Stimulated activated naive CD8-positive, alpha-beta T cell treated with anti-CD3 and anti-CD28 coated beads, Interleukin-15, Interleukin-2, amounts not matched to agents 100 ng/mL and 50 ng/mL, for 24 hours (primary cell): ENCODE measurements around the gene STARD13.

Source experiments
- H3K27ac Mint-ChIP-seq: one replicate; pipeline ENCODE4 v1.8.0; 2021; ENCODE audit warnings: mild to moderate bottlenecking, mixed read lengths
- H3K27me3 Mint-ChIP-seq: one replicate; pipeline ENCODE4 v1.8.0; 2021; ENCODE audit warnings: mixed read lengths
- H3K36me3 Mint-ChIP-seq: one replicate; pipeline ENCODE4 v1.8.0; 2021; ENCODE audit warnings: low read depth, mixed read lengths
- H3K4me1 Mint-ChIP-seq: one replicate; pipeline ENCODE4 v1.8.0; 2021; ENCODE audit warnings: low read depth, mixed read lengths
- H3K4me3 Mint-ChIP-seq: one replicate; pipeline ENCODE4 v1.8.0; 2021; ENCODE audit warnings: mild to moderate bottlenecking, mixed read lengths
- H3K9me3 Mint-ChIP-seq: one replicate; pipeline ENCODE4 v1.8.0; 2021; ENCODE audit warnings: mixed read lengths

The STARD13 gene

DNA sequence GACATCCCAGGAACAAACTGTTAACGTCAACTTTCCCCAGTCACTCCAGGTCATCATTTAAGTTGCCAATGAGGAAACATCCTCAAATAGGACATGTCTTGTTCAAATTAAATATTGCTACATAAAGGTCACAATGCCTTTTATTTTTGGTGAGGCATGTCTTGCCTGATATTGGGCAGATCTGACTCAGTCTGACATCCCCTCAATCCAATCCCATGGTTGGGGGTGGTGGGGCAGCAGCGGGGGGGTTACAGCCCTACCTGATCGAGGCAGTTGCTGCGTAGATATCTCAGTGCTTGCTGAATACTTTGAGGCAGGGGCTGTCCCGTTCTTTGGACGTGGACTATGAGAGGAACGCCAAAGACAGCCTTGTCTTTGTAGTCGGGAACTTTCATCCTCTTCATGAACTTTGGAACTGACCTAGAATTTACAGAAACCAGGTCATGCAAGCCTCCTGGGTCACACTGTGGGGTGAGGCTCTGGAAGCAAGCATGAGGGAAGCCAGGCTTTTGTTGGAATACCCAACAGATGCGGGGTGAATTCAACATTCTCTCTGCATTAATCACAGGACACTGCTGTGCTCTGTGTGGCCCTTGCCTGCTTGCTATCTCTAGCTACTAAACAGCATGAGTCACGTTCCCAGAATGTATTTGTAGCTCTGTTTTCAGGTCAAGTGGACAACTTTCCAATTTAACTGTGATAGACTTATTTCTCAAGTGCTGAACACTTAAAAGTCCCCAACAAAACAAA, 159.6 kb downstream of the STARD13 start:
- Mint-ChIP-seq H3K9me3 (no peaks in the 10 kb centered on the region), H3K27ac (no peak overlapping the region), H3K4me3 (no peak overlapping the region), H3K36me3 (no peaks in the 10 kb centered on the region), H3K4me1 (no peaks in the 10 kb centered on the region), H3K27me3 (peaks cover 3% of the 10 kb centered on the region)

DNA sequence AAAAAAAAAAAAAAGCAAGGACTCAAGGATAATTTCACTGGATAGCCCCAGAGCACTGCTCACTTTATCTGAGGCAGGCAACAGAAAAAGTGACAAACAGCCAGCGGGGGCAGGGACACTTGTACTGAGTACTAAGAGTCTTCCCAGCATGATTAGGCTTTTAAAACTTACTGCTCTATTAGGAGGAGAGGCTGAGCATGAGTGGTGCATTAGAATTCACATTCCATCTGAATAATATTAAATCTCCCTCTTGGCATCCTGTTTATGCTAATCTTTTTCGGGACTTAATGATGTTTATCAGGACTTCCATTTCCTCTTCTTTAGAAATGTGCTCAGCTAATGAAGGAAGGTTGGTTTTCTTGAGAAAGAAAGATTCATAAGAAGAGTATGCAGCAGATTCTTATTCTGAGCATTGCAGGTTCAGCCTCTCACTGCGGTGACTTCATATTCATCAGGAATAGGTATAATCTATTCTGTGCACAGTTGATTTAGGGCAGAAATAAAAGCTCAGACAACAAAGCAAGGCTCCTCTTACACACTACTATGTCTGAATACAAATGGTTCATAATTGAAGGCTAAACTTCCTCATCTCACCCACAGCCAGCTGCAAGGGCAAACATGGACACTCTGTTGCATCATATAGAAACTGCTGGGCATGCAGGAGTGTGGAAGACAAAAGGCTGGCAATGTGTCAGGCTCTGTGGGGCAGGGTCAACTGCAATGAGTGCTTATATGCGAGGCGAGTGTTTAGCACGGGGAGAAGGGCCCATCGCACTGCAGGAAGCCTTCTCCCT, 162.3 kb downstream of the STARD13 start:
- Mint-ChIP-seq H3K4me1 (no peaks in the 10 kb centered on the region), H3K4me3 (no peak overlapping the region), H3K27ac (no peak overlapping the region), H3K36me3 (no peaks in the 10 kb centered on the region), H3K9me3 (no peaks in the 10 kb centered on the region), H3K27me3 (peaks cover 3% of the 10 kb centered on the region)

DNA sequence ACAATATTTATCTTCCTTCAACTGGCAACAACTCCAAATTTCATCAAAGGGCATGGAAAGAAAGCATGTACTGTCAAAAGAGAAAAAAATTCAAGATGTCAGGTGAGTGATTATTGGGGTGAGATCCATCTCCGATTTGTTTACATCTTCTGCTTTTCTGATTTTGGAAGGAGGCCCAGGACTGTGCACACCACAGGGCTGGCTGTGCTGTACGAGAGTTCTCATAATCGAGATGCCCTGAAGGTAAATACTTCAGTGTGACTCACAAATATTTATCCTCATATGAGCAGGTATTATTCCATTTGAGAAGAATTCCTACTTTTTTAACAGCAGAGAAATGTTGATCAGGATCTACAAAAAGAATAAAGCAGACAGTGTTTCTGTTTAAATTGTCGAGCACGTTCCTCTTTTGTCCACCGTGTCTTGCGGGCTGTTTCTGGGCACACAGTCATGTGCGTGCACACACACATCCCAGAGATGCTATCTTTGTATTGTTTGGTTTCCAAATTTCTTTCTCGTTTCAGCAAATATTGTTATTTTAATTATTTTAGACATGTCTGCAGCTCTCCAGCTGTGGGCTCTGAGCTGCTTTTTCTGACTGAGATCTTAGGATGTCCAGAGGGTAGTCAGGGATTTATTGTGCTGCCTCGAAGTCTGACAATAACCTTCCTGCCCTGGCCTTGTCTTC, 165.6 kb downstream of the STARD13 start:
- H3K27me3 Mint-ChIP-seq, result peaks cover 3% of the 10 kb centered on the region
- H3K4me3 Mint-ChIP-seq, result no peak overlapping the region
- H3K9me3 Mint-ChIP-seq, result no peaks in the 10 kb centered on the region
- no peaks in the 10 kb centered on the region for H3K36me3 Mint-ChIP-seq
- no peaks in the 10 kb centered on the region for H3K4me1 Mint-ChIP-seq
- H3K27ac Mint-ChIP-seq, result no peak overlapping the region

DNA sequence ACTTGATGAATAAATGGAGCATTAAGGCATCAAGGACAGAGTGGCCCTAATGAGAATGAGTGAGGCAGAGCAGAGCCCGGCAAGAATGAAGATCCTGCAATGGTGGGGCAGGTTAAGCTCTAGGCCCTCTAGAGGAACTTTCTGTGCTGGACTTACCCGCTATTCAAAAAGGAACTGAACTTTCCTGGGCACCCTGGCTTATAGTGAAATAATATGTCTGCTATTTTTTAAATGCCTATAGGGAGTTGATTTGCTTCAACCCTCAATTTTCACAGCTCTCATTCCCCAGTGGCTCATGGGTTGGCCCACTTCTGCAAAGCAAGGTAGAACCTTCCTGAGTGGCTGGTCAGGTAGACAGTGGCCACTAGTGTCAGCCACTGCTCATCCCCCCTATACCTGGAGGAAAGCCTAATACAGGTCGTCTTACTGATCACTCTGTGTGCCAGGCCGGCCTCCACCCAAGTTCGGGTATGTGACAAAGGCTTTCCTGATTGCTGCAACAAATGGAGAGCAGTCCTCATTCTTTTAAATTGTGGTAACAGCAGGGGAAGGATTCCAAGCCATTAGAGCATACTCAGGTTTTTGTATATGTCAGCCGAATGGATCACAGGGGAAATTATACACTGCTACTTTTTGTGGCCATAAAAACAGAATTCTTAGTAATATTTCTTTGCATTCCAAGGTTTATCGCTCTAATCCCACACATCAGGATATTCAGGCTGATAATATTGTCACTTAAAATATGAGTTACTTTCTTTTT, 166.4 kb downstream of the STARD13 start:
- Mint-ChIP-seq H3K4me1 (no peaks in the 10 kb centered on the region), H3K9me3 (no peaks in the 10 kb centered on the region), H3K27ac (no peak overlapping the region), H3K27me3 (peaks cover 3% of the 10 kb centered on the region), H3K4me3 (no peak overlapping the region), H3K36me3 (no peaks in the 10 kb centered on the region)

DNA sequence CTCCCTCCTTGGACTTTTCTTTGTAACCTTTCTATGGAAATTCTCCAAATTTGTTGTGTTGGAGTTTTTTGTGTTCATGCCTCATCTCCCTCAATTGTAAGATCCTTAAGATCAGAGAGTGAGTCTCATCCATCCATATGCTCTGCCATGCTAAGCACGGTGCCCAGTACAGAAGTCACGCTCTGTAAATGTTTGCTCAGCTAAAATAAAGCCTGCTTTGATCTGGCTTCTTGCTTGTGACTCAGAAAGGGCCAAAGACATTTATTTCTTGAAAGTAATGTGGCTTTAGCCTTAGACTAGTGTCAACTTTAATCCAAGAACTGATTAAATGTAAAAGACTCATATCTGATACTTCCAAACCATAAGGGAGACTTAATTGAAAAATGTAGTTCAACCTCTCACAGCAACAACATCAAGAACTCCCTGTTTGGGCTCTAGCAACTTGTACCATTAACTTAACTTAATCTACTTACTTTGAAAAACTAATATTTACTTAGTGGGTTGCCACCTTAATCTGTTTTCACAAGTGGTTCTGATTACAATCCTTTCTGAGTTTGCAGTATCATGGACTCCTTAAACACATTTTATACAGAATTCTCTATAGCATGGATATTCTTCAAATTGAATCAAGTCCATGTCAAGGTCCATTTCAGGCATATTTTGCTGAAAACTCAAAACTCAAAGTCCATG, 169.1 kb downstream of the STARD13 start:
- Mint-ChIP-seq H3K4me1 (no peaks in the 10 kb centered on the region), H3K9me3 (no peaks in the 10 kb centered on the region), H3K27me3 (peaks cover 5% of the 10 kb centered on the region)

DNA sequence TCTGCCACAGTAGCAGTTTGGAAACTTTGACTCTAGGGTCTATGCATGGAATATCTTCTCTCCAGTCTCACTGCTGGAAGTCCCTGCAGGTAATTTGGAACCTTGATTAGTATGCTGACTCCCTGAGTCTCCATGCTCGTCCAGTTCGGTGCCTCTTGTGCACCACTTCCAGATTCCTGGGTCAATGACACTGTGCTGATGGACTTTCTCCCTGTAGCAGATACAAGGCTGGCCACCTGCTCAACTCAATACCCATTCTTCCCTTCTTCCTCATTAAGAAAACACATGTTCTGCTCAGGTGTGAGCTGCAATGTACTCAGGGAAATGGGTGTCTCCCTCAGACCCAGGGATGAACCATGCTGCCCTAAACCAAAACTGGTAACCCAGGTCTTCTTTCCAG, 170.3 kb downstream of the STARD13 start:
- no peak overlapping the region for H3K27ac Mint-ChIP-seq
- no peaks in the 10 kb centered on the region for H3K36me3 Mint-ChIP-seq
- H3K9me3 Mint-ChIP-seq, result no peaks in the 10 kb centered on the region
- peaks cover 5% of the 10 kb centered on the region for H3K27me3 Mint-ChIP-seq
- no peak overlapping the region for H3K4me3 Mint-ChIP-seq
- H3K4me1 Mint-ChIP-seq, result no peaks in the 10 kb centered on the region

More for the DNA sequence above, 169.1 kb downstream of the STARD13 start:
- H3K36me3 Mint-ChIP-seq, result no peaks in the 10 kb centered on the region
- H3K27ac Mint-ChIP-seq, result no peak overlapping the region
- H3K4me3 Mint-ChIP-seq, result no peak overlapping the region

DNA sequence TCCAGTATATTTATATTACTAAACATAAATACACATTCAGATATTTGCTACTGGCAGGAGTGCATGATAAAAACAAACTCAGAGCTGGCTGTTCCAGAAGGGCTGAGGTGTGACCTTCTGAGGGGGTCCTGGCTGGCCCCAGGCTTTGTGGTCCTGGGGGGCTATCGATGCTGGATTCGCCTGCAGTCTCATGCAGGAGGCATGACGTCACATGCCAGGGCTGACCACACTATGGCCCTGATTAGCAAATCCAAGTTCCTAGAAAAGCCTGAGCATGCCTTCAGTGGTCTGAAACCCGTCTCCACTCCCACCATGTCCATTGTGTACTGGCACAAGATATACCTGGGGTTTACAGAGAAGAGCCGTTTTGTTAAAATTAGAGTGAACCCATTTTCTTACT, 171.4 kb downstream of the STARD13 start:
- Mint-ChIP-seq H3K4me1 (no peaks in the 10 kb centered on the region), H3K9me3 (no peaks in the 10 kb centered on the region), H3K27me3 (peaks cover 5% of the 10 kb centered on the region), H3K27ac (no peak overlapping the region), H3K4me3 (no peak overlapping the region), H3K36me3 (no peaks in the 10 kb centered on the region)

DNA sequence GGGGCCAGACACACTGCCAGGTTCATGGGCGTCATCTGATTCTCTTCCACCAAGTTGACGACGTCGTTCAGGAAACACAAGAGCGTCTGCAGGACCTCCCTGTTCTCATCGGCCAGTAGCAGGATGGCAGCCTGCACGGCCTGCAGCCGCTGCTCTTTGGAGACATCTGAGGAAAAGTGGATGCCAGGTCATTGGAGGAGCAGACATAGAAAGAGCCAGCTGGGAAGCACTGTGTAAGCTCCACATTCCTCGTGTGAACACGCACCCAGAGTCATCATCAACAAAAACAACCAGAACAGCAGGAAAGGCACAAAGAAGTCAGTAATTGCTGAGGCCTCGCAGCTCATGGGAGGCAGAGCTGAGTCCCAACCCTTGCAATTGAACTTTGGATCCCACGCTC, 172.8 kb downstream of the STARD13 start:
- Mint-ChIP-seq H3K27me3 (peaks cover 5% of the 10 kb centered on the region), H3K27ac (no peak overlapping the region), H3K4me1 (no peaks in the 10 kb centered on the region), H3K9me3 (no peaks in the 10 kb centered on the region), H3K36me3 (no peaks in the 10 kb centered on the region), H3K4me3 (no peak overlapping the region)

DNA sequence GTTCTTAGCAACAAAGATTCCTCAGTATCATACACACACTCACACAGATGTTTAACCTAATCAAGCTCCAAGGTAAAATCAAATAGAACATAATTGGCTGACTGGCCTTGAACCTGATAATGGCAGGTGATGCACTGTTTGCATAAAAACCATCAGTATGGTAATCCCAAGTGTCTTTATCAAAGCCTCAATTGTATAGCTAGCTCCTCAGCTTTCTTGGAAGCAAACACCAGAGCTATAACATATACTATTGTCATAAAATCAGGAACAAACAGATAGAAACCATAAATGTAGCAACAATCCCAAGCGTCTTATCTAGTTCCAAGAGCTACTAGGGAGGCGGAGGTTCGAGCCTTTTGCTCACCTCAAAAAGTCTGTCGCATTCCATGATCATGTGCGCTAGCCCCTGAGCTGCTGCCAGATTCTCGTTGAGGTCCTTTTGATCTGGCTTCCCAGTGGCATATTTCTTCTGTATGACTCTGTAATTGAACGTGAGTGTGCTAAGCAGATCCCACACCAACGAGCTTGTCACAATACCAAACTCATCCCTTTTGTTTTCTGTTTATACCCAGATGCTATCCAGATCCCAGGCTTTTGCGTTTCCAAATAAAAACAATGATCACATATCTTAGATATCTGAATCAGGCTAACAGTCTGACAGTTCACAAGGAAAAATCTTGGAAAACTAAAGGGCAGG, 174.0 kb downstream of the STARD13 start:
- Mint-ChIP-seq H3K4me1 (no peaks in the 10 kb centered on the region), H3K27ac (no peak overlapping the region), H3K4me3 (no peak overlapping the region), H3K36me3 (no peaks in the 10 kb centered on the region), H3K27me3 (peaks cover 5% of the 10 kb centered on the region), H3K9me3 (no peaks in the 10 kb centered on the region)

DNA sequence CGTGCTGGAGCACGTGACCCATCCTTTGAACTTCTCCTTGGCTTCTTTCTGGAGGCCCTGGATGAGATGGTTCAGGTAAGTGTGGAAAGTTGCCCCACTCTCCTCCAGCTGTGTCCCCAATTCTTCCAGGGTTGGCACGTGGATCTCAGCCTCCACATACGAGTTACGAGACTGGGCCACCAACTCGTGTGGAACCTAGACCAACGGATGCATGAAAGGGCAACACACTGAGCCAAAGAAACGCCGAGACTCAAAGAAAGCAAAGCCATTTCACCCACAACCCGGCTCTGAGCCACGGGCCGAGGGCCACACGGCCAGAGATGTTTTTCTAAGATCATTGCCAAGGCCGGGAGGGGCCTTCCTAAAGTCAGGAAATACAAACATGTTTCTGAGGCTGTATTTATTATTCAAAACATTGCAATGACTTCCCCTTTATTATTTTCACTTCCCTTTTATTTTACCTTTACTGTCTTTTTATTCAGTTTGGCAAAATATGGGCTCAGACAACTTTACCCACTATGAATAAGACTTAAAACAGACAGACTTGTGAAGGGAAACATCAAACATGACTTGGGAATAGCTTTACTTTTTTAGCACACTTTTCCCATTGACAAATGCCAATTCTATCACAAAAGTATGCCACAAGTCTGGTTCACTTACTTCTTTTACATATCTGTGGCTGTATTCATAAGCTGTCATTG, 174.7 kb downstream of the STARD13 start:
- Mint-ChIP-seq H3K27ac (no peak overlapping the region), H3K36me3 (no peaks in the 10 kb centered on the region), H3K9me3 (no peaks in the 10 kb centered on the region), H3K27me3 (peaks cover 10% of the 10 kb centered on the region), H3K4me3 (no peak overlapping the region), H3K4me1 (no peaks in the 10 kb centered on the region)

DNA sequence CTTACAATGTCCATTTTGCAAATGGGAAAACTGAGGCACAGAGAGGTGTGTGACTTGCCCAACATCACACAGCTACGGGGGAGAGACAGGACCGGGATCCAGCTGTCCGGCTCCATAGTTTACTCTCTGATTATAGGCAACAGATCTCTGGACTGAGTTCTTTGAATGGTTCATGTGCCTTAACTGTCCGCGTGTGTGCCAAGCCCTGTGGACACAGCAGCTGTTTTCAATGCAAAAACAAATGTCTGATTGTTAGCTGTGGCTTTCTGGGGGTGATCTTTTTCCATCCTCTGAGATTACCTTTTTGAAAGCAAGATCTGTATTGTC, 175.2 kb downstream of the STARD13 start:
- no peak overlapping the region for H3K4me3 Mint-ChIP-seq
- H3K9me3 Mint-ChIP-seq, result no peaks in the 10 kb centered on the region

DNA sequence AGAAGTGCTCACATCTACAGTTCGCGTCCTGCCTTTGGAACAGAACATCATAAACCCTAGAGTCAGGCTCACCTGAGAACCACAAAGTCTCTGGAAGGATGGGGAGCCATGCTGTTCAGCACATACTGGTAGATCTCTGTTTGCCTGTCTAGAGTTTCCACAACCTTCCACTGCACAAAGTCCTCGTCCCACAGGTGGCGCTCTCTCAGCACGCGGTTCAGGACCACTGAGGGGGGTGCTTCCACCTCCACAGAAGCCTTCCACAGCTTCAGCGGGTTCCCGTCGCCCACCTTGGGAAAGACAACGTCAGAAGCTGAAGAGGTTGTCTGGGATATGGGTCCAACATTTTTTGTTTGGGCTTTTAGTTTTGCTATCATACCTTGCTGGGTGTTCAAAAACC, 175.8 kb downstream of the STARD13 start:
- no peak overlapping the region for H3K4me3 Mint-ChIP-seq
- H3K27ac Mint-ChIP-seq, result no peak overlapping the region
- H3K36me3 Mint-ChIP-seq, result no peaks in the 10 kb centered on the region
- peaks cover 14% of the 10 kb centered on the region for H3K27me3 Mint-ChIP-seq
- no peaks in the 10 kb centered on the region for H3K9me3 Mint-ChIP-seq
- H3K4me1 Mint-ChIP-seq, result no peaks in the 10 kb centered on the region

More for the DNA sequence above, 175.2 kb downstream of the STARD13 start:
- Mint-ChIP-seq H3K27ac (no peak overlapping the region), H3K36me3 (no peaks in the 10 kb centered on the region), H3K4me1 (no peaks in the 10 kb centered on the region), H3K27me3 (peaks cover 12% of the 10 kb centered on the region)

DNA sequence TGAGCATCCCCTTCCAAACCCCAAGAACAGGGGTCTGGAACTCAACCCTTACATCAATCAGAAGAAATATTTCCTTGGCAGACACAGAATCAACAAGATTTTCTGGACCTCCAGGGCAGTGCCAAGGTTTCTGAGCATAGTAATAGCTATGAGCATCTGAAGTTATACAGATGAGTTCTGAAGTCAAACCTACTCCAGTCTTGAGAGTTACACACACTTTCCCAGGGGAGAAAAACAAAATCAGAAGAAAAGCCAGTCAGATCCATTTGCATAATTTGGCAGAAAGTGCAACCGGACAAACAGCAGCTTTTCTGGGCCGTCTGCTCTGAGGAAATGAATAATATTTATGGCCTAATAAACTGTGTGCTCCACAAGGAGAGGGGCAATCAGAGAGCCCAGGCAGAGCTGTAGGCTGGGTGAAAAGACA, 176.3 kb downstream of the STARD13 start:
- Mint-ChIP-seq H3K27me3 (peaks cover 15% of the 10 kb centered on the region), H3K36me3 (no peaks in the 10 kb centered on the region), H3K27ac (no peak overlapping the region), H3K9me3 (no peaks in the 10 kb centered on the region), H3K4me3 (no peak overlapping the region), H3K4me1 (no peaks in the 10 kb centered on the region)
